ENCODE data around the gene ARHGAP26. TPM values are rescaled to one million over a fixed set of nuclear protein-coding genes. Genes with fewer than 3 reads are reported as not detected.
A peak's percentile ranks its signal among the peaks of the same experiment; 100 is the strongest.

ARHGAP26 gene
- total and polyA plus RNA-seq, 2 of the 4 experiments (the other 2 are of a cell fraction) = 0.54 to 0.56 TPM

DNA sequence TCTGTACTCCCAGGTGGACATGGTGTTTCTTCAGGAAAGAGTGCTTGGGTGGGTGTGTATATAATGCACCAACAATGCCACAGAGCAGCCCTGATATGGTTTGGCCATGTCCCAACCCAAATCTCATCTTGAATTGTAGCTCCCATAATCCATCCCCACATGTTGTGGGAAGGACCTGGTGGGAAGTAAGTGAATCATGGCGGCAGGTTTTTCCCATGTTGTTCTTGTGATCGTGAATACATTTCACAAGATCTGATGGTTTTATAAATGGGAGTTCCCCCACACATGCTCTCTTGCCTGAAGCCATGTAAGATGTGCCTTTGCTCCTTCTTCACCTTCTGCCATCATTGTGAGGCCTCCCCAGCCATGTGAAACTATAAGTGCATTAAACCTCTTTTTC lies 474.8 kb downstream of the ARHGAP26 start (continued):
- no peak for TF ChIP-seq MXI1 (IDR thresholded peaks at IDR 0.05; ENCODE audit: borderline replicate concordance, low read depth, low read length)
- TF ChIP-seq, protein P1, sequence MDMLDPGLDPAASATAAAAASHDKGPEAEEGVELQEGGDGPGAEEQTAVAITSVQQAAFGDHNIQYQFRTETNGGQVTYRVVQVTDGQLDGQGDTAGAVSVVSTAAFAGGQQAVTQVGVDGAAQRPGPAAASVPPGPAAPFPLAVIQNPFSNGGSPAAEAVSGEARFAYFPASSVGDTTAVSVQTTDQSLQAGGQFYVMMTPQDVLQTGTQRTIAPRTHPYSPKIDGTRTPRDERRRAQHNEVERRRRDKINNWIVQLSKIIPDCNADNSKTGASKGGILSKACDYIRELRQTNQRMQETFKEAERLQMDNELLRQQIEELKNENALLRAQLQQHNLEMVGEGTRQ (IDR thresholded peaks at IDR 0.05; ENCODE audit: low read depth, low read length) = no peak

DNA sequence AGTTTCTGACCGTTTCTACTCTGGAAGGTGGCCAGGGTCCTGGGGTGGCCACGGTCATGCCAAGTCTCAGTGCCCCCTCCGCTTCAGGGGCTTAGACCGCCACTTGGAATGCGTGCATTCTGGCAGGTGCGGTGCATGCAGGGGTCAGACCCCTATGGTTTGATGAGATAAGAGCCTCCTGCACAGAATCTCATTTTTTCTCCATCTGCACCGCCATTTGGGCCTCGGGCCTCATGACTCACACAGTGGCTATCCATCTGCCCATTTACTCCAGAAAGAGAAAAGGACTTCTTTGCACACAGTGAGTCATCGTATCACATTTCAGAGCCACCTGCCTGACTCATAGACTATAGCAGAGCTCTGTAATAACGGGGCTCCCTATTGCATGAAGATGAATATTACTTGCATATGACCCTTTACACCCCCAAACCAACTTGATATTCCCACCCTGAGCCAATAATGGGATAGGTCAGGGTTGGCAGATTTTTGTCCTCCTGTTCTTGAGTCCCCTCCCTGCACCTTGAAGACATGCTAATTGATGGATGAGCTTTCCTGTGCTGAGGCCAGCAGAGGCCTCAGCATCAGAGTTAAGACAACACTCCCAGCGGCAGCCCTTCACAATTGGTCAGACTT lies 475.9 kb downstream of the ARHGAP26 start:
- 0% methylated on average over 2 of the region's 11 CpGs; no CpG with 5 or more reads in 1 of the 2 experiments for WGBS, 2 experiments (ENCODE audit: extremely low coverage in 2 of 2, insufficient read length in 1 of 2)
- Histone ChIP-seq H4K20me1 (ENCODE audit: insufficient read depth, low read length) (no peaks in the 10 kb centered on the region), H3K4me2 (ENCODE audit: low read depth, low read length) (no peak overlapping the region; the same call in 1 of the 2 replicates), H3K18ac (ENCODE audit: low read depth, low read length) (peak overlapping the region; percentile 65), H3K27ac (ENCODE audit: insufficient read depth, low read length) (peak overlapping the region; percentile 31), H2BK15ac (ENCODE audit: low read depth, low read length) (peak overlapping the region; percentile 82), H3K9ac (ENCODE audit: low read depth, low read length) (no peak overlapping the region), H3K9me1 (ENCODE audit: insufficient read depth, low read length) (peaks cover 26% of the 10 kb centered on the region), H2AFZ (replicated peaks; ENCODE audit: low read length, poor library complexity) (peak overlapping the region; percentile 58), H4K91ac (ENCODE audit: insufficient read depth, low read depth, low read length) (peak overlapping the region; percentile 94), H3K23ac (ENCODE audit: low read depth, low read length) (peak overlapping the region; percentile 34; the same call in 1 of the 2 replicates), H3K36me3 (ENCODE audit: control insufficient read depth, insufficient read depth, low read length) (no peaks in the 10 kb centered on the region), H3K4ac (ENCODE audit: low read depth, low read length) (peak overlapping the region; percentile 80), H4K8ac (ENCODE audit: low read depth in 2 of 2, low read length in 2 of 2) (peak overlapping the region; percentile 36 to 70; a peak in 2 of 4 replicates), H2BK120ac (ENCODE audit: low read depth, low read length) (peak overlapping the region; percentile 81), H3K56ac (ENCODE audit: extremely low read depth, insufficient read depth, low read length) (no peak overlapping the region), H3K9me3 (ENCODE audit: control insufficient read depth, insufficient read depth, low read length) (no peaks in the 10 kb centered on the region), H4K5ac (ENCODE audit: low read depth, low read length) (peak overlapping the region; percentile 12; the same call in 1 of the 2 replicates), H2BK20ac (ENCODE audit: low read depth, low read length) (peak overlapping the region; percentile 91), H3K4me3 (ENCODE audit: insufficient read depth, low read depth, low read length) (no peak overlapping the region), H3K27me3 (ENCODE audit: control insufficient read depth, insufficient read depth, low read length) (no peaks in the 10 kb centered on the region), H3K79me1 (ENCODE audit: low read depth in 1 of 2, low read length in 2 of 2) (peaks cover 0 to 11% of the 10 kb centered on the region in 2 experiments; a peak in 2 of 4 replicates), H2BK5ac (ENCODE audit: low read depth, low read length, poor library complexity, severe bottlenecking) (peak overlapping the region; percentile 78), H2AK5ac (ENCODE audit: low read depth, low read length) (peak overlapping the region; percentile 78), H2AK9ac (replicated peaks; ENCODE audit: low read depth, low read length, poor library complexity) (peak overlapping the region; percentile 33), H3K4me1 (ENCODE audit: control insufficient read depth, insufficient read depth, low read length) (peaks cover 36% of the 10 kb centered on the region), H3K14ac (replicated peaks; ENCODE audit: low read depth, low read length) (peak overlapping the region; percentile 21; the same call in 1 of the 2 replicates)
- ATAC-seq (ENCODE audit: low read depth) (peak; percentile 28), DNase-seq (peak; percentile 97)
- intact Hi-C loops (cut with micrococcal nuclease) (loop anchor here (2.0 to 5.0 kb wide), 2 partner anchors 156 to 243 kb away; partner anchors contain the start of gene NR3C1), in situ Hi-C loops (cut with MboI; ENCODE audit: low sequenced_read_pairs) (no loop called here), dilution Hi-C loops (cut with HindIII; ENCODE audit: low sequenced_read_pairs, unreplicated experiment) (no loop called here)
- no TSS peak for BruUV-seq (replicated peaks)
- POLR2A ChIA-PET (ENCODE audit: unreplicated experiment) = no interaction called here
- CTCF ChIA-PET = no interaction called here
- TF ChIP-seq RAD21 (IDR thresholded peaks at IDR 0.05; ENCODE audit: low read length) (no peak), RCOR1 (IDR thresholded peaks at IDR 0.05; ENCODE audit: insufficient replicate concordance, low read length) (peak; percentile 78), BHLHE40 (IDR thresholded peaks at IDR 0.05; ENCODE audit: low read depth, low read length) (peak; percentile 76; the same call in 1 of the 2 replicates), MXI1 (IDR thresholded peaks at IDR 0.05; ENCODE audit: borderline replicate concordance, low read depth, low read length) (no peak), POLR2A (IDR thresholded peaks at IDR 0.05; ENCODE audit: low read depth, low read length) (no peak), MAFK (IDR thresholded peaks at IDR 0.05; ENCODE audit: low read depth, low read length) (no peak), CHD1 (IDR thresholded peaks at IDR 0.05; ENCODE audit: low read depth, low read length) (0 out of 2 replicates have a peak, but pooled peaks have one; percentile 63), MAZ (IDR thresholded peaks at IDR 0.05; ENCODE audit: borderline replicate concordance, low read depth, low read length) (peak; percentile 12; the same call in 1 of the 2 replicates), FOS (IDR thresholded peaks at IDR 0.05; ENCODE audit: low read depth, low read length) (peak; percentile 99)
- TF ChIP-seq, protein P2, sequence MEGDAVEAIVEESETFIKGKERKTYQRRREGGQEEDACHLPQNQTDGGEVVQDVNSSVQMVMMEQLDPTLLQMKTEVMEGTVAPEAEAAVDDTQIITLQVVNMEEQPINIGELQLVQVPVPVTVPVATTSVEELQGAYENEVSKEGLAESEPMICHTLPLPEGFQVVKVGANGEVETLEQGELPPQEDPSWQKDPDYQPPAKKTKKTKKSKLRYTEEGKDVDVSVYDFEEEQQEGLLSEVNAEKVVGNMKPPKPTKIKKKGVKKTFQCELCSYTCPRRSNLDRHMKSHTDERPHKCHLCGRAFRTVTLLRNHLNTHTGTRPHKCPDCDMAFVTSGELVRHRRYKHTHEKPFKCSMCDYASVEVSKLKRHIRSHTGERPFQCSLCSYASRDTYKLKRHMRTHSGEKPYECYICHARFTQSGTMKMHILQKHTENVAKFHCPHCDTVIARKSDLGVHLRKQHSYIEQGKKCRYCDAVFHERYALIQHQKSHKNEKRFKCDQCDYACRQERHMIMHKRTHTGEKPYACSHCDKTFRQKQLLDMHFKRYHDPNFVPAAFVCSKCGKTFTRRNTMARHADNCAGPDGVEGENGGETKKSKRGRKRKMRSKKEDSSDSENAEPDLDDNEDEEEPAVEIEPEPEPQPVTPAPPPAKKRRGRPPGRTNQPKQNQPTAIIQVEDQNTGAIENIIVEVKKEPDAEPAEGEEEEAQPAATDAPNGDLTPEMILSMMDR (conservative IDR thresholded peaks at IDR 0.05; ENCODE audit: low read depth, low read length) = no peak
- TF ChIP-seq, protein P3, sequence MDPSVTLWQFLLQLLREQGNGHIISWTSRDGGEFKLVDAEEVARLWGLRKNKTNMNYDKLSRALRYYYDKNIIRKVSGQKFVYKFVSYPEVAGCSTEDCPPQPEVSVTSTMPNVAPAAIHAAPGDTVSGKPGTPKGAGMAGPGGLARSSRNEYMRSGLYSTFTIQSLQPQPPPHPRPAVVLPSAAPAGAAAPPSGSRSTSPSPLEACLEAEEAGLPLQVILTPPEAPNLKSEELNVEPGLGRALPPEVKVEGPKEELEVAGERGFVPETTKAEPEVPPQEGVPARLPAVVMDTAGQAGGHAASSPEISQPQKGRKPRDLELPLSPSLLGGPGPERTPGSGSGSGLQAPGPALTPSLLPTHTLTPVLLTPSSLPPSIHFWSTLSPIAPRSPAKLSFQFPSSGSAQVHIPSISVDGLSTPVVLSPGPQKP (IDR thresholded peaks at IDR 0.05; ENCODE audit: borderline replicate concordance, low read depth, low read length) = no peak
